AG08396 (cell line): Measurements from ENCODE around the gene ARPC1B.
A peak's percentile ranks its signal among the peaks of the same experiment; 100 is the strongest.

Experiments used
- DNase-seq: peaks from one replicate; pipeline ENCODE4 v3.0.0; 2012; ENCODE audit warnings: low spot score, mixed read lengths

Gene ARPC1B

GRCh38 chr7:99389772-99390171, 15.2 kb downstream of the ARPC1B start:
- no peak for DNase-seq

- DNase-seq = no peak
These were observed 16.5 kb downstream of the ARPC1B start for GRCh38 chr7:99390941-99391602.

GRCh38 chr7:99392046-99392445, 17.5 kb downstream of the ARPC1B start:
- DNase-seq = no peak

GRCh38 chr7:99392659-99393354, 18.3 kb downstream of the ARPC1B start:
- DNase-seq = peak; percentile 65

- no peak for DNase-seq
These were observed 19.0 kb downstream of the ARPC1B start for GRCh38 chr7:99393355-99394187.

GRCh38 chr7:99394188-99394502, 19.6 kb downstream of the ARPC1B start:
- no peak for DNase-seq

- no peak for DNase-seq
These were observed 21.2 kb downstream of the ARPC1B start for GRCh38 chr7:99395616-99396327.

GRCh38 chr7:99396418-99397296, 22.1 kb downstream of the ARPC1B start:
- DNase-seq = no peak

GRCh38 chr7:99397297-99397983, 22.9 kb downstream of the ARPC1B start:
- DNase-seq = no peak

GRCh38 chr7:99398891-99399445, 24.4 kb downstream of the ARPC1B start:
- no peak for DNase-seq

- DNase-seq = no peak
These were observed 25.1 kb downstream of the ARPC1B start for GRCh38 chr7:99399597-99399996.

GRCh38 chr7:99402854-99403253, 28.3 kb downstream of the ARPC1B start:
- no peak for DNase-seq

GRCh38 chr7:99403764-99404163, 29.2 kb downstream of the ARPC1B start:
- DNase-seq = no peak

- DNase-seq = no peak
These were observed 29.9 kb downstream of the ARPC1B start for GRCh38 chr7:99404235-99404976.

- DNase-seq = no peak
These were observed 30.4 kb downstream of the ARPC1B start for GRCh38 chr7:99404977-99405320.

- no peak for DNase-seq
These were observed 32.0 kb downstream of the ARPC1B start for GRCh38 chr7:99406557-99406956.

- DNase-seq = peak; percentile 90
These were observed 33.4 kb downstream of the ARPC1B start for GRCh38 chr7:99407872-99408378.

- DNase-seq = peak; percentile 96
These were observed 34.1 kb downstream of the ARPC1B start, which contains the start of the genes BUD31 and PDAP1 for GRCh38 chr7:99408379-99409191. Gene BUD31, plus strand, starts transcription at chr7:99408969. Its CDS starts 2,124 bp downstream, at chr7:99411093. Gene PDAP1, minus strand, starts transcription at chr7:99408597. Its CDS starts 49 bp downstream, at chr7:99408548.

- no peak for DNase-seq
These were observed 34.7 kb downstream of the ARPC1B start for GRCh38 chr7:99409192-99409572.
